Measurements from ENCODE around the gene SPATA31D4.
"Not testable (repeated sequence)": the region's sequence is repeated elsewhere in the genome, so short reads cannot be mapped to it uniquely, and the experiment has no call there.

SPATA31D4 gene

GRCh38 chr9:81928305-81928704, at the start of gene SPATA31D4:
Gene SPATA31D4 (plus strand): TSS chr9:81928428. CDS start chr9:81928514, 86 bp downstream.
- H3K4me3 ChIP-seq (ENCODE audit: low read length) = not testable (repeated sequence)

GRCh38 chr9:81878530-81878929, 49.7 kb upstream of the SPATA31D4 start:
- Histone ChIP-seq H3K4me1 (ENCODE audit: control insufficient read depth, low read depth, low read length) (no peaks in the 10 kb centered on the region), H3K9me3 (ENCODE audit: control insufficient read depth, low read depth, low read length) (no peaks in the 10 kb centered on the region), H3K9ac (ENCODE audit: low read length) (no peak overlapping the region), H3K4me3 (ENCODE audit: low read length) (no peak overlapping the region), H3K27ac (ENCODE audit: low read length) (no peak overlapping the region), H3K27me3 (ENCODE audit: control insufficient read depth, insufficient read depth, low read length) (no peaks in the 10 kb centered on the region), H3K36me3 (ENCODE audit: control insufficient read depth, low read depth, low read length) (no peaks in the 10 kb centered on the region)

More at GRCh38 chr9:81928305-81928704, at the start of gene SPATA31D4:
- H3K9me3 ChIP-seq (ENCODE audit: control insufficient read depth, low read depth, low read length); H3K27ac ChIP-seq (ENCODE audit: low read length); H3K4me1 ChIP-seq (ENCODE audit: control insufficient read depth, low read depth, low read length); H3K27me3 ChIP-seq (ENCODE audit: control insufficient read depth, insufficient read depth, low read length); H3K9ac ChIP-seq (ENCODE audit: low read length); H3K36me3 ChIP-seq (ENCODE audit: control insufficient read depth, low read depth, low read length): not testable (repeated sequence)

- Histone ChIP-seq H3K4me1 (ENCODE audit: control insufficient read depth, low read depth, low read length) (no peaks in the 10 kb centered on the region), H3K9me3 (ENCODE audit: control insufficient read depth, low read depth, low read length) (no peaks in the 10 kb centered on the region), H3K4me3 (ENCODE audit: low read length) (no peak overlapping the region), H3K9ac (ENCODE audit: low read length) (no peak overlapping the region), H3K36me3 (ENCODE audit: control insufficient read depth, low read depth, low read length) (no peaks in the 10 kb centered on the region), H3K27ac (ENCODE audit: low read length) (no peak overlapping the region), H3K27me3 (ENCODE audit: control insufficient read depth, insufficient read depth, low read length) (no peaks in the 10 kb centered on the region)
Measured at GRCh38 chr9:81879501-81879916, 48.7 kb upstream of the SPATA31D4 start.

- H3K27ac ChIP-seq (ENCODE audit: low read length) = no peak overlapping the region
Measured at GRCh38 chr9:81885602-81886001, 42.6 kb upstream of the SPATA31D4 start.

GRCh38 chr9:81886665-81887064, 41.6 kb upstream of the SPATA31D4 start:
- H3K9me3 ChIP-seq (ENCODE audit: control insufficient read depth, low read depth, low read length) = no peaks in the 10 kb centered on the region
- H3K9ac ChIP-seq (ENCODE audit: low read length) = no peak overlapping the region
- no peaks in the 10 kb centered on the region for H3K36me3 ChIP-seq (ENCODE audit: control insufficient read depth, low read depth, low read length)
- H3K4me3 ChIP-seq (ENCODE audit: low read length) = no peak overlapping the region
- no peaks in the 10 kb centered on the region for H3K4me1 ChIP-seq (ENCODE audit: control insufficient read depth, low read depth, low read length)
- H3K27me3 ChIP-seq (ENCODE audit: control insufficient read depth, insufficient read depth, low read length) = no peaks in the 10 kb centered on the region
- H3K27ac ChIP-seq (ENCODE audit: low read length) = no peak overlapping the region

More at GRCh38 chr9:81885602-81886001, 42.6 kb upstream of the SPATA31D4 start:
- Histone ChIP-seq H3K9ac (ENCODE audit: low read length) (no peak overlapping the region), H3K4me3 (ENCODE audit: low read length) (no peak overlapping the region), H3K9me3 (ENCODE audit: control insufficient read depth, low read depth, low read length) (no peaks in the 10 kb centered on the region), H3K36me3 (ENCODE audit: control insufficient read depth, low read depth, low read length) (no peaks in the 10 kb centered on the region), H3K27me3 (ENCODE audit: control insufficient read depth, insufficient read depth, low read length) (no peaks in the 10 kb centered on the region), H3K4me1 (ENCODE audit: control insufficient read depth, low read depth, low read length) (no peaks in the 10 kb centered on the region)

- H3K36me3 ChIP-seq (ENCODE audit: control insufficient read depth, low read depth, low read length) = no peaks in the 10 kb centered on the region
- no peaks in the 10 kb centered on the region for H3K4me1 ChIP-seq (ENCODE audit: control insufficient read depth, low read depth, low read length)
- H3K27ac ChIP-seq (ENCODE audit: low read length) = no peak overlapping the region
- H3K9ac ChIP-seq (ENCODE audit: low read length) = no peak overlapping the region
- no peaks in the 10 kb centered on the region for H3K9me3 ChIP-seq (ENCODE audit: control insufficient read depth, low read depth, low read length)
- H3K4me3 ChIP-seq (ENCODE audit: low read length) = no peak overlapping the region
- no peaks in the 10 kb centered on the region for H3K27me3 ChIP-seq (ENCODE audit: control insufficient read depth, insufficient read depth, low read length)
Measured at GRCh38 chr9:81890104-81890503, 38.1 kb upstream of the SPATA31D4 start.

- H3K27ac ChIP-seq (ENCODE audit: low read length) = no peak overlapping the region
- H3K9ac ChIP-seq (ENCODE audit: low read length) = no peak overlapping the region
- no peaks in the 10 kb centered on the region for H3K9me3 ChIP-seq (ENCODE audit: control insufficient read depth, low read depth, low read length)
- H3K4me1 ChIP-seq (ENCODE audit: control insufficient read depth, low read depth, low read length) = no peaks in the 10 kb centered on the region
- H3K36me3 ChIP-seq (ENCODE audit: control insufficient read depth, low read depth, low read length) = no peaks in the 10 kb centered on the region
- no peak overlapping the region for H3K4me3 ChIP-seq (ENCODE audit: low read length)
- no peaks in the 10 kb centered on the region for H3K27me3 ChIP-seq (ENCODE audit: control insufficient read depth, insufficient read depth, low read length)
Measured at GRCh38 chr9:81892440-81892839, 35.8 kb upstream of the SPATA31D4 start.

GRCh38 chr9:81893929-81894328, 34.3 kb upstream of the SPATA31D4 start:
- no peaks in the 10 kb centered on the region for H3K27me3 ChIP-seq (ENCODE audit: control insufficient read depth, insufficient read depth, low read length)
- no peaks in the 10 kb centered on the region for H3K9me3 ChIP-seq (ENCODE audit: control insufficient read depth, low read depth, low read length)
- no peak overlapping the region for H3K4me3 ChIP-seq (ENCODE audit: low read length)
- no peaks in the 10 kb centered on the region for H3K4me1 ChIP-seq (ENCODE audit: control insufficient read depth, low read depth, low read length)
- H3K36me3 ChIP-seq (ENCODE audit: control insufficient read depth, low read depth, low read length) = no peaks in the 10 kb centered on the region
- no peak overlapping the region for H3K9ac ChIP-seq (ENCODE audit: low read length)
- H3K27ac ChIP-seq (ENCODE audit: low read length) = no peak overlapping the region

- Histone ChIP-seq H3K36me3 (ENCODE audit: control insufficient read depth, low read depth, low read length) (no peaks in the 10 kb centered on the region), H3K9ac (ENCODE audit: low read length) (no peak overlapping the region), H3K4me1 (ENCODE audit: control insufficient read depth, low read depth, low read length) (no peaks in the 10 kb centered on the region), H3K27ac (ENCODE audit: low read length) (no peak overlapping the region), H3K9me3 (ENCODE audit: control insufficient read depth, low read depth, low read length) (no peaks in the 10 kb centered on the region), H3K27me3 (ENCODE audit: control insufficient read depth, insufficient read depth, low read length) (no peaks in the 10 kb centered on the region), H3K4me3 (ENCODE audit: low read length) (no peak overlapping the region)
Measured at GRCh38 chr9:81894891-81895290, 33.3 kb upstream of the SPATA31D4 start.

- Histone ChIP-seq H3K36me3 (ENCODE audit: control insufficient read depth, low read depth, low read length) (no peaks in the 10 kb centered on the region), H3K27ac (ENCODE audit: low read length) (no peak overlapping the region), H3K9ac (ENCODE audit: low read length) (no peak overlapping the region), H3K27me3 (ENCODE audit: control insufficient read depth, insufficient read depth, low read length) (no peaks in the 10 kb centered on the region), H3K9me3 (ENCODE audit: control insufficient read depth, low read depth, low read length) (no peaks in the 10 kb centered on the region), H3K4me1 (ENCODE audit: control insufficient read depth, low read depth, low read length) (peaks cover 5% of the 10 kb centered on the region), H3K4me3 (ENCODE audit: low read length) (no peak overlapping the region)
Measured at GRCh38 chr9:81896070-81896469, 32.2 kb upstream of the SPATA31D4 start.

GRCh38 chr9:81898851-81899250, 29.4 kb upstream of the SPATA31D4 start:
- H3K9me3 ChIP-seq (ENCODE audit: control insufficient read depth, low read depth, low read length) = no peaks in the 10 kb centered on the region
- H3K27ac ChIP-seq (ENCODE audit: low read length) = no peak overlapping the region
- H3K27me3 ChIP-seq (ENCODE audit: control insufficient read depth, insufficient read depth, low read length) = no peaks in the 10 kb centered on the region
- no peaks in the 10 kb centered on the region for H3K36me3 ChIP-seq (ENCODE audit: control insufficient read depth, low read depth, low read length)
- no peak overlapping the region for H3K4me3 ChIP-seq (ENCODE audit: low read length)
- no peak overlapping the region for H3K9ac ChIP-seq (ENCODE audit: low read length)
- H3K4me1 ChIP-seq (ENCODE audit: control insufficient read depth, low read depth, low read length) = peaks cover 5% of the 10 kb centered on the region

GRCh38 chr9:81902196-81902595, 26.0 kb upstream of the SPATA31D4 start:
- Histone ChIP-seq H3K36me3 (ENCODE audit: control insufficient read depth, low read depth, low read length) (no peaks in the 10 kb centered on the region), H3K27ac (ENCODE audit: low read length) (no peak overlapping the region), H3K4me3 (ENCODE audit: low read length) (no peak overlapping the region), H3K9me3 (ENCODE audit: control insufficient read depth, low read depth, low read length) (no peaks in the 10 kb centered on the region), H3K4me1 (ENCODE audit: control insufficient read depth, low read depth, low read length) (peaks cover 5% of the 10 kb centered on the region), H3K9ac (ENCODE audit: low read length) (no peak overlapping the region), H3K27me3 (ENCODE audit: control insufficient read depth, insufficient read depth, low read length) (no peaks in the 10 kb centered on the region)

All from iPS-18a (cell line).